ENCODE data around the gene ANKS1B. TPM values are rescaled to one million over a fixed set of nuclear protein-coding genes. Genes with fewer than 3 reads are reported as not detected.

ANKS1B gene
- total RNA-seq, 1 experiment from 2014 or later: 0.54 TPM

GRCh38 chr12:99128246-99128802 lies 856.4 kb downstream of the ANKS1B start:
- ChIA-PET POLR2A (no interaction called here), RAD21 (ENCODE audit: low non-redundant PET in 1 of 2, low total read pairs in 2 of 2, uncharacterized antibody in 2 of 2, unreplicated experiment in 2 of 2) (no interaction called here), CTCF (no interaction called here)
- no peaks in the 10 kb centered on the region for H3K9me3 ChIP-seq (ENCODE audit: control insufficient read depth in 1 of 2, insufficient read depth in 1 of 2, low read depth in 1 of 2, low read length in 2 of 2)
- H2AFZ ChIP-seq (ENCODE audit: low read depth, low read length, poor library complexity, severe bottlenecking): no peak overlapping the region
- H3K4me3 ChIP-seq (replicated peaks in 1 of 2; ENCODE audit: low read depth in 1 of 2, low read length in 2 of 2): no peak overlapping the region
- DNase-seq (ENCODE audit: low read depth, low spot score) (no peak), ATAC-seq (no peak)
- no peaks in the 10 kb centered on the region for H4K20me1 ChIP-seq (ENCODE audit: insufficient read depth)
- intact Hi-C loops (cut with micrococcal nuclease): no loop called here
- BruUV-seq (replicated peaks): no TSS peak
- no peaks in the 10 kb centered on the region for H3K9me2 ChIP-seq (ENCODE audit: insufficient read depth)
- H3K4me1 ChIP-seq (ENCODE audit: control insufficient read depth in 1 of 2, insufficient read depth in 2 of 2, low read length in 2 of 2): no peaks in the 10 kb centered on the region
- no peak overlapping the region for H3K9ac ChIP-seq (ENCODE audit: low read length)
- no peak overlapping the region for H3K4me2 ChIP-seq (ENCODE audit: low read length)
- H3K27me3 ChIP-seq (ENCODE audit: insufficient read depth, low read length): peaks cover 29% of the 10 kb centered on the region
- TF ChIP-seq POLR2AphosphoS5 (IDR thresholded peaks at IDR 0.05; ENCODE audit: low read depth, low read length) (no peak), JUND (IDR thresholded peaks at IDR 0.05) (no peak), SP1 (IDR thresholded peaks at IDR 0.05; ENCODE audit: low read depth) (no peak), ELF1 (IDR thresholded peaks at IDR 0.05; ENCODE audit: borderline replicate concordance, low read depth) (no peak), MAX (IDR thresholded peaks at IDR 0.05) (no peak), EZH2 (IDR thresholded peaks at IDR 0.05) (no peak), POLR2A (IDR thresholded peaks at IDR 0.05; ENCODE audit: borderline replicate concordance, extremely low read depth, insufficient read depth, insufficient read length) (no peak), SIN3A (IDR thresholded peaks at IDR 0.05; ENCODE audit: low read depth) (no peak), FOSL1 (IDR thresholded peaks at IDR 0.05; ENCODE audit: low read depth) (no peak), ATF3 (IDR thresholded peaks at IDR 0.05) (no peak), EZH2phosphoT487 (IDR thresholded peaks at IDR 0.05; ENCODE audit: borderline replicate concordance) (no peak), CEBPB (IDR thresholded peaks at IDR 0.05; ENCODE audit: low read depth) (no peak), TCF7L2 (IDR thresholded peaks at IDR 0.05; ENCODE audit: borderline replicate concordance, extremely low read depth, insufficient read depth, insufficient read length) (no peak), REST (IDR thresholded peaks at IDR 0.05; ENCODE audit: low read depth) (no peak), RAD21 (IDR thresholded peaks at IDR 0.05; ENCODE audit: low read depth) (no peak), SRF (IDR thresholded peaks at IDR 0.05; ENCODE audit: low read depth) (no peak), ZFX (IDR thresholded peaks at IDR 0.05) (no peak), EGR1 (IDR thresholded peaks at IDR 0.05; ENCODE audit: low read depth) (no peak), YY1 (IDR thresholded peaks at IDR 0.05; ENCODE audit: extremely low read depth, insufficient replicate concordance, low read depth, low read length) (no peak)
- no peaks in the 10 kb centered on the region for H3K36me3 ChIP-seq (ENCODE audit: control insufficient read depth in 1 of 2, insufficient read depth in 2 of 2, low read length in 2 of 2)
- no peaks in the 10 kb centered on the region for H3K79me2 ChIP-seq (ENCODE audit: insufficient read depth, low read length)
- H3K27ac ChIP-seq (ENCODE audit: low read depth, low read length): no peak overlapping the region

All from HCT116 (cell line).